ENCODE data around the gene CRACR2B. TPM values are rescaled to one million over a fixed set of nuclear protein-coding genes. Genes with fewer than 3 reads are reported as not detected.

Gene CRACR2B
- total RNA-seq, 1 donor = 0.72 TPM

- Histone ChIP-seq H3K9me3 (ENCODE audit: low read depth, low read length) (no peaks in the 10 kb centered on the region), H2AFZ (ENCODE audit: low read length) (no peak overlapping the region), H4K20me1 (ENCODE audit: insufficient read depth, low read length) (peaks cover 9% of the 10 kb centered on the region), H3K27ac (ENCODE audit: low read depth, low read length) (no peak overlapping the region), H3K4me2 (ENCODE audit: insufficient read depth, low read length) (no peak overlapping the region), H3K4me3 (ENCODE audit: insufficient read depth, low read length) (no peak overlapping the region), H3K27me3 (ENCODE audit: insufficient read depth, low read length) (peaks cover 5% of the 10 kb centered on the region), H3K4me1 (ENCODE audit: insufficient read depth, low read length) (peaks cover 17% of the 10 kb centered on the region), H3K36me3 (ENCODE audit: insufficient read depth, low read length) (no peaks in the 10 kb centered on the region), H3K79me2 (ENCODE audit: insufficient read depth, low read length) (peaks cover 4% of the 10 kb centered on the region)
- TF ChIP-seq CTCF (IDR thresholded peaks at IDR 0.05; ENCODE audit: extremely low read depth, low read depth, low read length) = no peak
- no peak for DNase-seq (ENCODE audit: insufficient read length, low spot score, missing footprints)
Observed at GRCh38 chr11:793556-793955, 34.2 kb upstream of the CRACR2B start.

GRCh38 chr11:794013-794765, 33.5 kb upstream of the CRACR2B start:
- peaks cover 4% of the 10 kb centered on the region for H3K79me2 ChIP-seq (ENCODE audit: insufficient read depth, low read length)
- H3K27me3 ChIP-seq (ENCODE audit: insufficient read depth, low read length) = no peaks in the 10 kb centered on the region
- H4K20me1 ChIP-seq (ENCODE audit: insufficient read depth, low read length) = peaks cover 6% of the 10 kb centered on the region
- no peak for DNase-seq (ENCODE audit: insufficient read length, low spot score, missing footprints)
- H3K4me1 ChIP-seq (ENCODE audit: insufficient read depth, low read length) = peaks cover 17% of the 10 kb centered on the region
- H3K9me3 ChIP-seq (ENCODE audit: low read depth, low read length) = no peaks in the 10 kb centered on the region
- no peak overlapping the region for H3K27ac ChIP-seq (ENCODE audit: low read depth, low read length)
- H3K4me3 ChIP-seq (ENCODE audit: insufficient read depth, low read length) = no peak overlapping the region
- no peak for TF ChIP-seq CTCF (IDR thresholded peaks at IDR 0.05; ENCODE audit: extremely low read depth, low read depth, low read length)
- no peaks in the 10 kb centered on the region for H3K36me3 ChIP-seq (ENCODE audit: insufficient read depth, low read length)
- H2AFZ ChIP-seq (ENCODE audit: low read length) = no peak overlapping the region
- H3K4me2 ChIP-seq (ENCODE audit: insufficient read depth, low read length) = no peak overlapping the region

GRCh38 chr11:794766-795633, 32.7 kb upstream of the CRACR2B start:
- Histone ChIP-seq H3K4me3 (ENCODE audit: insufficient read depth, low read length) (peak overlapping the region; percentile 87), H3K9me3 (ENCODE audit: low read depth, low read length) (no peaks in the 10 kb centered on the region), H4K20me1 (ENCODE audit: insufficient read depth, low read length) (peaks cover 6% of the 10 kb centered on the region), H2AFZ (ENCODE audit: low read length) (no peak overlapping the region), H3K79me2 (ENCODE audit: insufficient read depth, low read length) (peaks cover 4% of the 10 kb centered on the region), H3K27ac (ENCODE audit: low read depth, low read length) (no peak overlapping the region), H3K36me3 (ENCODE audit: insufficient read depth, low read length) (peaks cover 7% of the 10 kb centered on the region), H3K27me3 (ENCODE audit: insufficient read depth, low read length) (no peaks in the 10 kb centered on the region), H3K4me1 (ENCODE audit: insufficient read depth, low read length) (peaks cover 17% of the 10 kb centered on the region), H3K4me2 (ENCODE audit: insufficient read depth, low read length) (peak overlapping the region; percentile 86)
- no peak for TF ChIP-seq CTCF (IDR thresholded peaks at IDR 0.05; ENCODE audit: extremely low read depth, low read depth, low read length)
- no peak for DNase-seq (ENCODE audit: insufficient read length, low spot score, missing footprints)
